SHP77 (cell line): ENCODE measurements around the gene IL33.

Source experiments
- DNase-seq, 2 experiments: peaks; one replicate each; lab custom pipeline; 2025; lab: John Stamatoyannopoulos, UW

IL33 gene

DNA sequence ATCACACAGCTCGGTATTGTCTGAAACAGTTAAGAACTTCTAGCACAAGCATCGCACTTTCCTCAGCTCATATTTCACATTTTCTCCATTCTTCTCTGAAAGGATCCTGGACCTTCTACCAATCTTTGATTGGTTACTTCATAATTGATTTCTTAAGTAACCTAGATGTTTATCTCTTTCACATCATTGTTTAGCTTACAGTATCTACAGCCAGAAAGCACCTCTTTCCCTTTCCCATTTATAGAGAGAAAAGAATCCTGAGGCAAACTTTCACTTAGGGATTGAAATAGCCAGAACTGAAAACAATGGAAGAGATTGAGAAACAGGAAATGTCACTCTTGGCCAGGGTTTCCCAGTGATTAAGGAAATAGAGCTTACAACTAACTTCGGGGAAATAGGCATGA, 2.5 kb downstream of the IL33 start:
- no peak for DNase-seq

- no peak for DNase-seq
These were observed 3.4 kb downstream of the IL33 start for GRCh38 chr9:6219040-6219439.

GRCh38 chr9:6219981-6220380, 4.4 kb downstream of the IL33 start:
- DNase-seq: no peak

- no peak for DNase-seq
These were observed 9.0 kb downstream of the IL33 start for GRCh38 chr9:6224393-6225154.

DNA sequence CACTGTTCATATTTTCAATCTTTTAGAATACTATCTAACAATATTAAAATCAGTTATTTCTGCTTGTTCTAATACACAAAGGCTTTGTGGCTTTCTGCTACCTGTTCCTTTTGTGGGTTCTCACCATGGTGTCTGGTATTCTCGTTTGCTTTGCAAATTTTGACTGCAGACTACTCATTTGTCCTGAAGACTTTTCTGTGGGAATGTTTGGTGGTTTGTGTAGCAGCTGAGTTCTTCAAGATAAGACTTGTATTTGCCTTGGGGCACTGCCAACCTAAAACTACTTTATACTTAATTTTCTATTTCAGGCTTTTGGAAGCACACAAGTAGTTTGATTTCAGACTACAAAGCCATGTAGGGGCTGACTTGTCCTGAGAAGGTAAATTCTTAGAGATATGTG, 11.1 kb downstream of the IL33 start:
- DNase-seq: no peak

GRCh38 chr9:6229186-6229585, 13.6 kb downstream of the IL33 start:
- DNase-seq: no peak

- DNase-seq: no peak
These were observed 14.0 kb downstream of the IL33 start for GRCh38 chr9:6229619-6230018.

DNA sequence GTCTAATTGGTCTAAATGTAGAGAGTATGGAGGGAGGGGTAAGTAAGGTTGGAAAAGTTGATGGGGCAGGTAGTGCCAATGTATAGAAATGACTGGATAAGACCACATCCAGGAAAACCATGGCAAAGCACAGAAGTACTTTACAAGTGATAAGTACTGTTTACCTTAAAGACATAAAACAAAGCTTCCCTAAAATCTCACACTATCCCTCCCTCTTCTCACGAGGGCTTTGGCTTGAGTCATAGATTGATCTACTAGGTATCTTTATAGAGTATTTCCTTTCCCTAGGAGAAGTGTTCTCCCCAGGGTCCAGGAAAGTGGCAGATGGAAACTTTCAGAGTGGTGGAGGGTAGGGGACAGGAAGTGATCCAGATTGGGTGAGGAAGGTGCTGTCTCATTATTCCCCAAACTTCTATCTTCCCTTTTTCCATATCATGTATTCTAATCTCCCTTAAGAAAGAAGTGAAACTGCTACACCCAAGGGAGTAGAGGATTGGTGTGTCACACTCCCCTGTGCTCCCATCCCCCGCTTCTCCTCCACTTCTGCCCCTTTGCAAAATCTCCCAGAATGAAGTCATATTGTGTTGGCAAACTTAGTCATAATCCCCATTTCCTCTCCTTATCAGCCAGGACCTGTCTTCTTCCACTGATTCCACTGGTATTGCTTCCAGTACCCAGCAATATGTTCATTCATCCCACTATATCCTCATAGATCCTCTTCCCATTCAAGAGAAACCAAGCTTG, 14.6 kb downstream of the IL33 start:
- DNase-seq: no peak

DNA sequence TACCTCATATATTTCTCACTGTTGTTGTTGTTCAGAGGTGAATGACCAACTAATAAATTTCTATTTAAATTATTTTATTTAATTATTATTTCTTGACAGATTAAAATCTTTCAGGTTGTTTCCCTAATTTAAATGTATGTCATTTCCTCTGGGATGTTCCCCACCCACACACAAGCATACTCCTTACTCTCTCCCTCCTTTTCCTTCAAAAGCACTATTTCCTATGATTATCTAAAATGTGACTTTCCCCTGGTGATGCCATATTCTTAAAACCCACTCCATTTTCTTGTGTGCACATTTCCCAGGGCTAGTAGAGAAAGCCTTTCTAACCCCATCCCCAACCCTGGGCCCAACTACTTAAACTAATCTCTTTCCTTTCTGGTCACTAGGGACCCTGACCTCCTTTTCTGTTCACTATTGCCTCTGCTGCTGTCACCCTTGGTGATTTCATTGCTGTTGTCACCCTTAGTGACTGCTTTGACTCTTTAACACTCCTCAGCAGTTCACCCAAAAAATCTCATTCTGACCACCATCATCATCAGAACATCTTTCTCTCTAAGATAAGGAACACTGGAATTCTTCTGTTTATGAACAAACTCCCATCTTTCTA, 16.8 kb downstream of the IL33 start:
- no peak for DNase-seq

- DNase-seq: no peak
These were observed 18.4 kb downstream of the IL33 start for GRCh38 chr9:6234014-6234413.

- no peak for DNase-seq
These were observed 21.7 kb downstream of the IL33 start for GRCh38 chr9:6237267-6237666.

DNA sequence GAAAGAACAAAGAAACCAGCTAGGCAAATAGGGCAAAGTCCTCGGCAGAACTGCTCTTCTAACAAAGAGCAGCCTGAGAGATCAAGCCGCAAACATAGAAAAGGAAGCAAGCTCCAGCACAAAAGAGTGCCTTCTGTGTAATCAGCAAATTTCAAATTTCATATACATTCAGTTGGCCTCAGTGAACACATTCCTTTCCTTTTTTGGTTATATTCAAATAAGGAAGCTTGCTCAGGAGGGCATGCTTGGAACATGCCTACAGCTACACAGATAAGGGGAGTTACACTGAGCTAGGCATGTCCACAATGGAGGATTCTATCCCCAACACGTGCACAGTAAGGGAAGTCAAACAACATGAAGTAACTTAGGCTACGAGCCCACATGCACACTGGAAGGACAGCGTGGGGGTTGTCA, 23.4 kb downstream of the IL33 start:
- no peak for DNase-seq

DNA sequence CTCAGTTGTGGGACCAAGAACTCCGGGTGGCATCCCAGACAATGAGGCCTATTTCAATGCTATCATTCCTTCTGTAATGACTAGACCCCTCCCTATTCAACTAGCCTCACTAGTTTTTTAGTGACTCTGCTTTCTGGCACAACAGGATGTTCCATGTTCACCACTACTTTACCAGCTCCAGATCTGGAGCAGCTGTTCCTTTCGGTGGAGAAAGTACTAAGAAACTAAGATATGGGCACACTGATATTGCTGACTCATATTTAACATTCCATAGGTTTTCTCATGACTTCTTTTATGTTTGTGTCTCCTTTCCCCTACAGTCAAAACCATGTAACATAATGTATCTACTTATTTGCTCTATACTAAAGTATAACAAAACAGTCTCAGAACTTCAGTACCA, 24.1 kb downstream of the IL33 start:
- no peak for DNase-seq

DNA sequence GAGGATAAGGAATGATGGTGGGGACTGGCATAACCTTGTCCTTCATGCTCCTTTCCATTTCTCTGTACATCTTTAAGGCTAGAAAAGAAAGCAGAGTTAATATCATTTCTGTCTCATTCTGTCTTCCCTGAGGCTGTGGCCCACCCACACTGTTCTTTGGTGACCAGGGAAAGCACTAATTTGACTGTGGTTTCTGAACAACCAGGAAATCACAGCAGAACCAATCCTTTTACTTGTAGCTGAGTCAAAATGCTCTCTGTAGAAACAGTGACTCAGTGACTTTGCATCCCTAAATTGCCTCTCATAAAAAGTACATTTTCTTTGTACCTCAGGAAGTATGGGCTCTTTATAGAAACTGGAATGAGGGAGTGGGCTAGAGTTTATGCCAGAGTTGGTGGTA, 28.1 kb downstream of the IL33 start:
- DNase-seq: no peak

DNA sequence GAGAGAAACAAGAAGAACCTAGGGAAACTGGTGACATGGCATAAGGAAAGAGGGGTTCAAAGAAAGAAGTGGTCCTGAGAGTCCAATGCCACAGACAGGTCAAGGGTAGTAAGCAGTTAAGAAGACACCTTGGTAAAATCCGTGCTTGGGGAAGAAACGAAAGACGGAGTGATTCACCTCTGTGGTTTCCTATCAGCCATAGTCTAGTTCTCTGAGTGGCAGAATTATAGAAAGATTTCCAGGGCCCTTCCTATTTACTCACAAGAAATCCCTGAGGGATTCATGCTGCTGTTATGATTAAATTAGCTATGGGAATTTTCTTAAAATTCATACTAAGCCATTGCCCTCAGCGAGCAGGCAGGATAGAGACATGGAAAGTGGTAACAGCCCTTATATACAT, 31.7 kb downstream of the IL33 start:
- no peak for DNase-seq

DNA sequence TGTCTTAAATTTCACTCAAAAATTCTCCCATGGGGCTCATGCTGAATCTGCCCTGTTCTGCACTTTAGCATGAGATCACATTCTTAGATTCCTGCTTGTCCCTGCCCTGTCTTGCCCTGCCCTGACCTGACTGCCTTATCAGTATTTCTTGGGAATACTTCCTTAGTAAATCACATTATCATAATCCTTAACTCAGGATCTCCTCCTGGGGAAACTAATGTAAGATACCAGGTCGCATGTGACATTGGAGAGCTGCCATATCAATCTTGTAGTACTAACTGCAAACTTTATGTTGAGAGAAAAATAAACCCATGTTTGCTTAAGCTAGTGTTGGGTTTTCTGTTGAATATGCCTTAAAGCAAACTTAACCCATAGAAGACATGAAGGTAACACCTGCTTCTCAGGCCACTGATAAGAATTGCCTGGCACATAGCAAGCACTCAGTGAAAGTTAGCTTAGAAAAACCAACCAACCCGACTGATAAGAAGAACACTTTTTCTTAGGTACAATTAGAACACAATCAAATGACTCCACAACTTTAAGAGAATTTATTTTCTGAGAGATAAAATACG, 53.3 kb downstream of the IL33 start:
- no peak for DNase-seq

GRCh38 chr9:6270896-6271295, 55.3 kb downstream of the IL33 start:
- no peak for DNase-seq

DNA sequence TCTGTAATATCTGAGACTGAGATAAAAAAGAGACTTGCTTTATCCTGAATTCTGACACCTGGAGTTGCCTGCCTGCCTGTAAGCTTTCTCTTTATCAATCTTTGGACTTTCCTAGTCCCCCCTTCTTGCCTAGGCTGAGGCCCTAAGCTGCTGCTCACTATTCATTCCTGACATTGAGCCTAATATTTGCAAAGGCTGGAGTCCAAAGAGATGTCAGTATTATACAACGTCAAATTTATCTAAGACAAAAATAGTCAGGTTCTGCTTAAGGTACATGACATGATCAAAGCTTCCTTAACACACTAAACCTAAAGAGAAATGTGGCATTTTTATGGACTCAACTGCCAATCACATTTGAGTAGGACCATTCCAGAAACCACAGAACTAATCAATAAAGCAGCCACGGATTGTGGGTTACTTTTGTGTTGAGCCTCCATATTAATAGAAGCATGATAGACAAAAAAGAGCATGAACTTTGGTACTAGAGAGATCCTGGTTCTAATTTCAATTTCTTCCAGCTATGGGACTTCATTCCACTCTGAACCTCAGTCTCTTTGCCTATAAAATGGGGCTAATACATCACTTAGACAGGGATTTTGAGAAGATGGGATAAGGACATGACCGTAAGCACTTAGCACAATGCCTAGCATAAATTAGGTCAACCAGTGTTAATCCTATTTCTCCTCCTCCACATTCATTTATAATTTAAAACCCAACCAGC, 56.1 kb downstream of the IL33 start:
- DNase-seq: no peak

- DNase-seq: no peak
These were observed 56.6 kb downstream of the IL33 start for GRCh38 chr9:6272229-6272598.

DNA sequence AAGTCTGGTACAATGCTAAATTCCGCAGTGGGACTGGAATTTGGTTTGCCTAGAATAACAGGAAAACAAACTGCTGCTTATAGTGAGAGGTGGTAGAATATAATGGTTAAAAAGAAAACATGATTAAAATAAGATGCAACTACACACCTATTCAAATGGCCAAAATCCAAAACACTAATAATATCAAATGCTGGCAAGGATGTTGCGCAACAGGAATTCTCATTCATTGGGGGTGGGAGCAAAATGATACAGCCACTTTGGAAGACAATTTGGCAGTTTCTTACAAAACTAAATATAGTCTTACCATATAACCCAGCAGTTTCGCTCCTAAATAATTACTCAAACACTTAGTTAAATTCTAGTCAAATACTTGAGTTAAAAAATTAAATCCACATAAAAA, 61.8 kb downstream of the IL33 start:
- no peak for DNase-seq

DNA sequence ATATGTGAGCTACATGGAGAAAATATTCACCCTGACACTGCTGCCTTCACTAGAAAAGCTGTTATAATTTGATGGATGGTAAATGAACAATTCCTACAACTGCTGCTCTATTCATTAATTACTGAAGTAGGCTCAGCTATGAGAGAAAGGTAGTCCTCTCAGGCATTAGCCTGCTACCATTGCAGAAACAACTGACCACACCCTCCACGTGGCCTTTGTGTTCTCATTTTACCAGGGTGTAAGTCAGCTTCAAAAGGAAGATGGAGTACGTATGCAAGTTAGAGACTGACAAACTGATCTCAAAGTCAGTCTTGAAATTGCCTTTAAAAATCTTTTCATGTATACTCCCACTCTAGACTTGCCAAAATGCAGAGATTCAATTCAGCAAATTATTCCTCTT, 86.3 kb downstream of the IL33 start:
- DNase-seq: no peak

- no peak for DNase-seq
These were observed 86.8 kb downstream of the IL33 start for GRCh38 chr9:6302417-6302816.
